K562 (cell line): ENCODE data around the gene RPL38. TPM values are rescaled to one million over a fixed set of nuclear protein-coding genes. Genes with fewer than 3 reads are reported as not detected.

Experiments used
- ATF1 ChIP-seq, 2 experiments: fragments of 450-650 bp in 1 of 2; IDR thresholded peaks; 2 replicates each; pipeline ENCODE4 v1.6.1; 2016; ENCODE audit warnings: missing compliant biosample characterization in 1 of 2, missing genetic modification characterization in 1 of 2
- CHAMP1 ChIP-seq: fragments of 450-650 bp; IDR thresholded peaks from 2 replicates; pipeline ENCODE4 v1.6.1; 2016; ENCODE audit warnings: mild to moderate bottlenecking
- EWSR1 ChIP-seq: fragments of 450-650 bp; IDR thresholded peaks from 2 replicates; pipeline ENCODE4 v1.6.1; 2018; ENCODE audit warnings: borderline replicate concordance, mild to moderate bottlenecking, low read depth, moderate library complexity; ENCODE audit not compliant: partially characterized antibody
- FOXJ2 ChIP-seq: fragments of 200-800 bp; sonication (Bioruptor generic); IDR thresholded peaks from 2 replicates; pipeline ENCODE4 v1.6.1; 2016; ENCODE audit warnings: missing genetic modification characterization, missing compliant biosample characterization
- LEF1 ChIP-seq: fragments of 450-650 bp; IDR thresholded peaks from 2 replicates; pipeline ENCODE4 v1.6.1; 2016; ENCODE audit warnings: mild to moderate bottlenecking
- RBM22 ChIP-seq: fragments of 200-400 bp; formaldehyde crosslinking; IDR thresholded peaks from 2 replicates; pipeline ENCODE4 v1.6.1; 2018; ENCODE audit warnings: low read length, low read depth; ENCODE audit not compliant: poor library complexity, severe bottlenecking
- ZNF561 ChIP-seq: fragments of 450-650 bp; formaldehyde crosslinking; conservative IDR thresholded peaks from 2 replicates; pipeline ENCODE4 v1.4.0; 2020; ENCODE audit warnings: mild to moderate bottlenecking, moderate library complexity
- ZNF586 ChIP-seq: fragments of 450-650 bp; formaldehyde crosslinking; conservative IDR thresholded peaks from 2 replicates; pipeline ENCODE4 v1.4.0; 2020; ENCODE audit warnings: mild to moderate bottlenecking, moderate library complexity
- polyA plus RNA-seq, 8 experiments: library from polyadenylated mRNA; depleted of rRNA in 4 of 8; stranded (reverse) in 5 of 8; unstranded in 3 of 8; fragments of >200 nt; fragmentation: Nextera tagmentation in 2 of 8; fragmentation: Illumina TruSeq in 1 of 8; extraction: Ambion mirVana in 2 of 8; extraction: Trizol in 1 of 8; gene quantifications; 2 replicates each; pipeline versions ENCODE4 v1.2.1 to v1.2.3, GENCODE V29; 2011 to 2014; ENCODE audit warnings: inconsistent platforms in 1 of 8, missing spikeins in 1 of 8
- total RNA-seq, 7 experiments: library from RNA; depleted of rRNA in 6 of 7; stranded (reverse); fragments of >200 nt in 6 of 7; fragmentation: Illumina TruSeq in 2 of 7; extraction: Trizol in 2 of 7; gene quantifications; 2 replicates each; pipeline versions ENCODE4 v1.2.1 to v1.2.3, GENCODE V29; 2011 to 2021; ENCODE audit warnings: low replicate concordance in 1 of 7
- TF ChIP-seq, protein P1 (sequence below): IDR thresholded peaks from 3 replicates; pipeline ENCODE4 v1.6.1; 2011; ENCODE audit warnings: borderline replicate concordance, mild to moderate bottlenecking; ENCODE audit not compliant: insufficient read length, insufficient read depth
- TF ChIP-seq, protein P2 (sequence below): fragments of 450-650 bp; IDR thresholded peaks from 2 replicates; pipeline ENCODE4 v1.6.1; 2016; ENCODE audit warnings: missing biosample characterization, missing genetic modification characterization
- TF ChIP-seq, protein P3 (sequence below), 2 experiments: fragments of 450-650 bp; formaldehyde crosslinking in 1 of 2; IDR thresholded peaks; 2 replicates each; pipeline versions ENCODE4 v1.4.0 to v1.6.1; 2014 to 2020; ENCODE audit warnings: mild to moderate bottlenecking in 2 of 2, borderline replicate concordance in 1 of 2, low read depth in 1 of 2

RPL38 gene
- total and polyA plus RNA-seq, 9 of the 15 experiments (the other 6 are each of a cell fraction or from before 2014, with no cell fraction given) = 1,224 to 3,864 (median 1,939) TPM

GRCh38 chr17:74210191-74211140 lies 7.0 kb downstream of the RPL38 start (continued):
- TF ChIP-seq EWSR1 = peak; percentile 86
- TF ChIP-seq, protein P1, sequence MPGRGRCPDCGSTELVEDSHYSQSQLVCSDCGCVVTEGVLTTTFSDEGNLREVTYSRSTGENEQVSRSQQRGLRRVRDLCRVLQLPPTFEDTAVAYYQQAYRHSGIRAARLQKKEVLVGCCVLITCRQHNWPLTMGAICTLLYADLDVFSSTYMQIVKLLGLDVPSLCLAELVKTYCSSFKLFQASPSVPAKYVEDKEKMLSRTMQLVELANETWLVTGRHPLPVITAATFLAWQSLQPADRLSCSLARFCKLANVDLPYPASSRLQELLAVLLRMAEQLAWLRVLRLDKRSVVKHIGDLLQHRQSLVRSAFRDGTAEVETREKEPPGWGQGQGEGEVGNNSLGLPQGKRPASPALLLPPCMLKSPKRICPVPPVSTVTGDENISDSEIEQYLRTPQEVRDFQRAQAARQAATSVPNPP = no peak
- TF ChIP-seq CHAMP1 = no peak; the same call in 1 of the 2 replicates
- no peak for TF ChIP-seq ATF1 (CRISPR knock-in tag; IDR thresholded peaks at IDR 0.05)
- TF ChIP-seq ATF1 (tag; IDR thresholded peaks at IDR 0.05) = no peak
- TF ChIP-seq ZNF586 = no peak
- peak; percentile 4 for TF ChIP-seq RBM22
- TF ChIP-seq, protein P2, sequence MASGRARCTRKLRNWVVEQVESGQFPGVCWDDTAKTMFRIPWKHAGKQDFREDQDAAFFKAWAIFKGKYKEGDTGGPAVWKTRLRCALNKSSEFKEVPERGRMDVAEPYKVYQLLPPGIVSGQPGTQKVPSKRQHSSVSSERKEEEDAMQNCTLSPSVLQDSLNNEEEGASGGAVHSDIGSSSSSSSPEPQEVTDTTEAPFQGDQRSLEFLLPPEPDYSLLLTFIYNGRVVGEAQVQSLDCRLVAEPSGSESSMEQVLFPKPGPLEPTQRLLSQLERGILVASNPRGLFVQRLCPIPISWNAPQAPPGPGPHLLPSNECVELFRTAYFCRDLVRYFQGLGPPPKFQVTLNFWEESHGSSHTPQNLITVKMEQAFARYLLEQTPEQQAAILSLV (tag) = peak; percentile 44; the same call in 1 of the 2 replicates
- no peak for TF ChIP-seq FOXJ2 (tag)
- no peak for TF ChIP-seq ZNF561 (CRISPR knock-in tag)
- TF ChIP-seq LEF1 = 0 out of 2 replicates have a peak, but pooled peaks have one; percentile 50
- TF ChIP-seq, protein P3, sequence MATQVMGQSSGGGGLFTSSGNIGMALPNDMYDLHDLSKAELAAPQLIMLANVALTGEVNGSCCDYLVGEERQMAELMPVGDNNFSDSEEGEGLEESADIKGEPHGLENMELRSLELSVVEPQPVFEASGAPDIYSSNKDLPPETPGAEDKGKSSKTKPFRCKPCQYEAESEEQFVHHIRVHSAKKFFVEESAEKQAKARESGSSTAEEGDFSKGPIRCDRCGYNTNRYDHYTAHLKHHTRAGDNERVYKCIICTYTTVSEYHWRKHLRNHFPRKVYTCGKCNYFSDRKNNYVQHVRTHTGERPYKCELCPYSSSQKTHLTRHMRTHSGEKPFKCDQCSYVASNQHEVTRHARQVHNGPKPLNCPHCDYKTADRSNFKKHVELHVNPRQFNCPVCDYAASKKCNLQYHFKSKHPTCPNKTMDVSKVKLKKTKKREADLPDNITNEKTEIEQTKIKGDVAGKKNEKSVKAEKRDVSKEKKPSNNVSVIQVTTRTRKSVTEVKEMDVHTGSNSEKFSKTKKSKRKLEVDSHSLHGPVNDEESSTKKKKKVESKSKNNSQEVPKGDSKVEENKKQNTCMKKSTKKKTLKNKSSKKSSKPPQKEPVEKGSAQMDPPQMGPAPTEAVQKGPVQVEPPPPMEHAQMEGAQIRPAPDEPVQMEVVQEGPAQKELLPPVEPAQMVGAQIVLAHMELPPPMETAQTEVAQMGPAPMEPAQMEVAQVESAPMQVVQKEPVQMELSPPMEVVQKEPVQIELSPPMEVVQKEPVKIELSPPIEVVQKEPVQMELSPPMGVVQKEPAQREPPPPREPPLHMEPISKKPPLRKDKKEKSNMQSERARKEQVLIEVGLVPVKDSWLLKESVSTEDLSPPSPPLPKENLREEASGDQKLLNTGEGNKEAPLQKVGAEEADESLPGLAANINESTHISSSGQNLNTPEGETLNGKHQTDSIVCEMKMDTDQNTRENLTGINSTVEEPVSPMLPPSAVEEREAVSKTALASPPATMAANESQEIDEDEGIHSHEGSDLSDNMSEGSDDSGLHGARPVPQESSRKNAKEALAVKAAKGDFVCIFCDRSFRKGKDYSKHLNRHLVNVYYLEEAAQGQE (IDR thresholded peaks at IDR 0.05; ENCODE audit: borderline replicate concordance) = peak; percentile 65; the same call in 1 of the 2 replicates
- TF ChIP-seq, protein P3 (CRISPR knock-in tag; IDR thresholded peaks at IDR 0.05; ENCODE audit: low read depth) = no peak
